NCI-H748 (cell line): ENCODE results near the gene SINHCAF.

Experiments
- DNase-seq: peaks from one replicate; lab custom pipeline; 2025; ENCODE audit not compliant: unreplicated experiment; lab: John Stamatoyannopoulos, UW

Gene SINHCAF

GRCh38 chr12:31234955-31235867 is 90.7 kb downstream of the SINHCAF start:
- peak; percentile 94 for DNase-seq

- peak; percentile 74 for DNase-seq
These were observed 91.7 kb downstream of the SINHCAF start for GRCh38 chr12:31234053-31234840.

GRCh38 chr12:31233061-31233730 is 92.8 kb downstream of the SINHCAF start:
- DNase-seq = no peak

GRCh38 chr12:31232361-31232965 is 93.5 kb downstream of the SINHCAF start:
- DNase-seq = no peak

- DNase-seq = no peak
These were observed 94.2 kb downstream of the SINHCAF start for GRCh38 chr12:31231611-31232360.
